GM18498 (cell line): ENCODE results near the gene AIPL1.

Source experiments
- ATAC-seq: cut with Tn5 transposase; IDR thresholded peaks from one replicate; pipeline ENCODE4 v1.9.1; 2021; ENCODE audit warnings: mild to moderate bottlenecking, moderate library complexity; ENCODE audit not compliant: unreplicated experiment

AIPL1 gene

GRCh38 chr17:6452471-6453266 is 17.7 kb upstream of the AIPL1 start:
- no peak for ATAC-seq

- ATAC-seq: peak; percentile 45
Observed at GRCh38 chr17:6450926-6451832, 16.3 kb upstream of the AIPL1 start.

- no peak for ATAC-seq
Observed at GRCh38 chr17:6449307-6449706, 14.4 kb upstream of the AIPL1 start.

- no peak for ATAC-seq
Observed at GRCh38 chr17:6448473-6448872, 13.6 kb upstream of the AIPL1 start.

GRCh38 chr17:6446516-6447100 is 11.7 kb upstream of the AIPL1 start:
- ATAC-seq: no peak

GRCh38 chr17:6444571-6445335 is 9.8 kb upstream of the AIPL1 start:
- ATAC-seq: no peak

GRCh38 chr17:6443692-6444570 is 9.0 kb upstream of the AIPL1 start, which contains the start of gene PIMREG:
Gene PIMREG (plus strand): TSS chr17:6444455. CDS start chr17:6445111, 656 bp downstream.
- peak; percentile 91 for ATAC-seq

GRCh38 chr17:6442775-6443174 is 7.9 kb upstream of the AIPL1 start:
- no peak for ATAC-seq

- no peak for ATAC-seq
Observed at GRCh38 chr17:6439951-6440350, 5.0 kb upstream of the AIPL1 start.

- no peak for ATAC-seq
Observed at GRCh38 chr17:6437956-6438355, 3.0 kb upstream of the AIPL1 start.

GRCh38 chr17:6437466-6437865 is 2.5 kb upstream of the AIPL1 start:
- no peak for ATAC-seq

- no peak for ATAC-seq
Observed at GRCh38 chr17:6435968-6436367, 1.0 kb upstream of the AIPL1 start.

GRCh38 chr17:6430769-6431168 is 4.2 kb downstream of the AIPL1 start:
- ATAC-seq: no peak

GRCh38 chr17:6429266-6429665 is 5.7 kb downstream of the AIPL1 start:
- ATAC-seq: no peak

- no peak for ATAC-seq
Observed at GRCh38 chr17:6428207-6428965, 6.5 kb downstream of the AIPL1 start.

- ATAC-seq: no peak
Observed at GRCh38 chr17:6427279-6427781, 7.6 kb downstream of the AIPL1 start.

GRCh38 chr17:6426356-6427101 is 8.4 kb downstream of the AIPL1 start:
- no peak for ATAC-seq

GRCh38 chr17:6425407-6425806 is 9.5 kb downstream of the AIPL1 start:
- ATAC-seq: no peak
